GM12878 (cell line): ENCODE results near the gene EMP1. TPM values are rescaled to one million over a fixed set of nuclear protein-coding genes. Genes with fewer than 3 reads are reported as not detected.

ENCODE experiments used
- ATAC-seq: fragments of 200-7000 bp; cut with Tn5 transposase; 3 replicates; pipeline ENCODE4 v1.9.1; 2020; ENCODE audit warnings: mild to moderate bottlenecking, moderate library complexity
- BruUV-seq: library from RNA; stranded (reverse); fragments of 400-500 nt; replicated peaks from 2 replicates; lab custom pipeline; 2021; lab: Mats Ljungman, UMichigan
- CTCF ChIA-PET: fragments of 300-600 bp; sonication (Branson Sonifier 250); formaldehyde crosslinking; extraction: SDS; loops from one replicate; lab custom pipeline; 2021; ENCODE audit warnings: inconsistent platforms; lab: Yijun Ruan, JAX
- POLR2A ChIA-PET: fragments of 350-600 bp; formaldehyde crosslinking; extraction: SDS; loops from one replicate; lab custom pipeline; 2021; ENCODE audit warnings: inconsistent platforms; lab: Charles Lee
- RAD21 ChIA-PET: fragments of 300-600 bp; sonication (Branson Sonifier 250); formaldehyde crosslinking; loops from one replicate; lab custom pipeline; 2023; ENCODE audit warnings: antibody characterized with exemption; ENCODE audit not compliant: unreplicated experiment; lab: Charles Lee
- SMC1A ChIA-PET: fragments of 300-600 bp; sonication (Branson Sonifier 250); formaldehyde crosslinking; loops from one replicate; lab custom pipeline; 2023; ENCODE audit not compliant: unreplicated experiment, uncharacterized antibody; lab: Charles Lee
- DNase-seq: peaks from one replicate; pipeline ENCODE4 v3.0.0-alpha.2; 2011; ENCODE audit warnings: low read depth, low spot score
- FAIRE-seq: peaks from 3 replicates; lab custom pipeline; 2011; peaks lifted over from hg19 to GRCh38; lab: Jason Lieb, UNC
- H2AFZ ChIP-seq: 2 replicates; pipeline ENCODE4 v1.6.0; 2011; ENCODE audit warnings: low read depth, low read length, control low read depth; ENCODE audit not compliant: control insufficient read depth
- H3K27ac ChIP-seq: 2 replicates; pipeline ENCODE4 v1.5.1; 2011; ENCODE audit warnings: control low read depth; ENCODE audit not compliant: control insufficient read depth, insufficient read depth
- H3K27me3 ChIP-seq, 2 experiments: replicated peaks in 1 of 2; 2 replicates each; pipeline versions ENCODE4 v1.6.0 to v1.6.1; 2011; ENCODE audit warnings: low read length in 1 of 2; ENCODE audit not compliant: control insufficient read depth in 2 of 2, insufficient read depth in 2 of 2
- H3K36me3 ChIP-seq, 2 experiments: 2 replicates each; pipeline ENCODE4 v1.5.1; 2011; ENCODE audit warnings: low read length in 1 of 2; ENCODE audit not compliant: control insufficient read depth in 2 of 2, insufficient read depth in 2 of 2
- H3K4me1 ChIP-seq: 2 replicates; pipeline ENCODE4 v1.6.1; 2011; ENCODE audit warnings: mild to moderate bottlenecking, low read length, moderate library complexity, mixed read lengths; ENCODE audit not compliant: control insufficient read depth, insufficient read depth
- H3K4me2 ChIP-seq: 2 replicates; pipeline ENCODE4 v1.6.0; 2011; ENCODE audit warnings: control low read depth; ENCODE audit not compliant: control insufficient read depth, insufficient read depth
- H3K4me3 ChIP-seq: fragments of 200-600 bp; sonication (generic); 2 replicates; pipeline ENCODE4 v1.5.1; 2016
- H3K79me2 ChIP-seq: 2 replicates; pipeline ENCODE4 v1.6.0; 2011; ENCODE audit warnings: low read length; ENCODE audit not compliant: control insufficient read depth, insufficient read depth
- H3K9ac ChIP-seq: 2 replicates; pipeline ENCODE4 v1.8.0; 2011; ENCODE audit warnings: low read length, control low read depth, mixed read lengths; ENCODE audit not compliant: control insufficient read depth, insufficient read depth
- H3K9me3 ChIP-seq: replicated peaks from 3 replicates; pipeline ENCODE4 v1.5.1; 2011; ENCODE audit warnings: mild to moderate bottlenecking, low read length; ENCODE audit not compliant: control insufficient read depth, insufficient read depth
- H4K20me1 ChIP-seq: 2 replicates; pipeline ENCODE4 v1.6.0; 2011; ENCODE audit not compliant: control insufficient read depth, insufficient read depth
- CBX5 ChIP-seq: sonication (generic); IDR thresholded peaks from 2 replicates; pipeline ENCODE4 v1.6.1; 2016; ENCODE audit warnings: low read depth, moderate library complexity, mild to moderate bottlenecking, inconsistent platforms
- EED ChIP-seq: sonication (generic); IDR thresholded peaks from 2 replicates; pipeline ENCODE4 v1.6.1; 2016; ENCODE audit warnings: antibody characterized with exemption, low read depth
- ESRRA ChIP-seq: IDR thresholded peaks from 2 replicates; pipeline ENCODE4 v1.6.1; 2012; ENCODE audit warnings: mild to moderate bottlenecking, low read length, improper control_type of control experiment
- GATAD2B ChIP-seq: fragments of 450-650 bp; conservative IDR thresholded peaks from 2 replicates; pipeline ENCODE4 v1.6.1; 2017; ENCODE audit warnings: low read depth, mild to moderate bottlenecking, moderate library complexity
- IRF4 ChIP-seq: IDR thresholded peaks from 2 replicates; pipeline ENCODE4 v1.6.1; 2011; ENCODE audit warnings: low read depth, low read length
- REST ChIP-seq: IDR thresholded peaks from 2 replicates; pipeline ENCODE4 v1.6.1; 2012; ENCODE audit warnings: mild to moderate bottlenecking, low read depth, low read length
- SIX5 ChIP-seq: IDR thresholded peaks from 2 replicates; pipeline ENCODE4 v1.6.1; 2011; ENCODE audit warnings: mild to moderate bottlenecking, low read depth, low read length, moderate library complexity; ENCODE audit not compliant: severe bottlenecking
- SMC3 ChIP-seq: IDR thresholded peaks from 2 replicates; pipeline ENCODE4 v1.6.1; 2011; ENCODE audit warnings: low read length, improper control_type of control experiment, borderline replicate concordance
- USF1 ChIP-seq: IDR thresholded peaks from 2 replicates; pipeline ENCODE4 v1.6.1; 2011; ENCODE audit warnings: borderline replicate concordance, low read depth, mild to moderate bottlenecking, moderate library complexity, mixed read lengths, low read length; ENCODE audit not compliant: insufficient read depth; ENCODE audit errors: extremely low read length
- USF2 ChIP-seq: IDR thresholded peaks from 2 replicates; pipeline ENCODE4 v1.6.1; 2011; ENCODE audit warnings: low read depth, low read length, improper control_type of control experiment, borderline replicate concordance
- ZBED1 ChIP-seq: IDR thresholded peaks from 2 replicates; pipeline ENCODE4 v1.6.1; 2016; ENCODE audit warnings: borderline replicate concordance
- WGBS: methylation state at CpG from one replicate; pipeline ENCODE4 v1.1.6; 2016; ENCODE audit warnings: low lambda C conversion rate; ENCODE audit not compliant: insufficient replicate concordance, insufficient coverage; ENCODE audit errors: missing lambda C conversion rate; 5-methylcytosine and 5-hydroxymethylcytosine counted together
- in situ Hi-C: fragments of 300-500 bp; cut with MboI; formaldehyde crosslinking; loops from 9 replicates; pipeline ENCODE4 v1.14.3; 2018; ENCODE audit warnings: mixed read lengths
- intact Hi-C: fragments of 100-400 bp; cut with micrococcal nuclease; formaldehyde crosslinking; loops from one replicate; pipeline ENCODE4 v1.14.2; 2022; ENCODE audit not compliant: unreplicated experiment
- polyA plus RNA-seq, 11 experiments: library from polyadenylated mRNA; depleted of rRNA in 4 of 11; unstranded in 6 of 11; stranded (reverse) in 5 of 11; fragments of >200 nt; fragmentation: Nextera tagmentation in 4 of 11; fragmentation: Illumina TruSeq in 1 of 11; extraction: Ambion mirVana in 4 of 11; extraction: Trizol in 1 of 11; gene quantifications; 1 replicate in 1 of 11; 2 replicates in 10 of 11; pipeline versions ENCODE4 v1.2.1 to v1.2.3, GENCODE V29; 2011 to 2016; ENCODE audit warnings: inconsistent platforms in 2 of 11, missing spikeins in 2 of 11, low read depth in 1 of 11
- total RNA-seq, 4 experiments: library from RNA; depleted of rRNA in 3 of 4; stranded (reverse); fragments of >200 nt in 3 of 4; fragmentation: Illumina TruSeq in 1 of 4; extraction: Trizol in 1 of 4; gene quantifications; 2 replicates each; pipeline versions ENCODE4 v1.2.1 to v1.2.3, GENCODE V29; 2013 to 2021

The EMP1 gene
- total and polyA plus RNA-seq, 10 of the 15 experiments (the other 5 are each of a cell fraction or from before 2014, with no cell fraction given): 0.09 to 0.90 (median 0.25) TPM; not detected in 1

GRCh38 chr12:13227191-13227590 lies 30.7 kb downstream of the EMP1 start:
- ChIA-PET RAD21 (interaction anchor here (1.4 kb wide), 1 partner anchor 12 kb away, joined by 4 read pairs; no protein-coding TSS in a partner anchor), POLR2A (no interaction called here), SMC1A (interaction anchor here (0.6 kb wide), 1 partner anchor 438 kb away, joined by 3 read pairs; no protein-coding TSS in a partner anchor), CTCF (interaction anchor here (1.0 kb wide), 1 partner anchor 29 kb away, joined by 4 read pairs; no protein-coding TSS in a partner anchor)
- no peak for ATAC-seq
- H3K36me3 ChIP-seq: no peaks in the 10 kb centered on the region
- no peaks in the 10 kb centered on the region for H3K4me1 ChIP-seq
- no peak for FAIRE-seq
- H4K20me1 ChIP-seq: no peaks in the 10 kb centered on the region
- BruUV-seq: no TSS peak
- H3K27ac ChIP-seq: no peak overlapping the region
- H3K27me3 ChIP-seq: peaks cover 0 to 2% of the 10 kb centered on the region in 2 experiments; a peak in 1 of 4 replicates
- TF ChIP-seq SMC3 (no peak), SIX5 (no peak), GATAD2B (no peak), CBX5 (no peak), IRF4 (no peak), REST (no peak), USF1 (no peak), EED (no peak), ZBED1 (no peak), USF2 (no peak), ESRRA (no peak)
- DNase-seq: no peak
- intact Hi-C loops: no loop called here
- 25% methylated on average over 7 of the region's 7 CpGs for WGBS
- H3K4me2 ChIP-seq: no peak overlapping the region
- in situ Hi-C loops: no loop called here
- H3K9me3 ChIP-seq: no peaks in the 10 kb centered on the region
- no peak overlapping the region for H2AFZ ChIP-seq
- no peak overlapping the region for H3K9ac ChIP-seq
- no peak overlapping the region for H3K4me3 ChIP-seq
- no peaks in the 10 kb centered on the region for H3K79me2 ChIP-seq
